Spleen (tissue), 13 donors: ENCODE results near the gene GPRIN2. TPM values are rescaled to one million over a fixed set of nuclear protein-coding genes. Genes with fewer than 3 reads are reported as not detected.
"Not testable (repeated sequence)": the region's sequence is repeated elsewhere in the genome, so short reads cannot be mapped to it uniquely, and the experiment has no call there.

Source experiments
- DNase-seq: peaks from one replicate; pipeline ENCODE4 v3.0.0-alpha.2; 2020
- H3K27ac ChIP-seq, 8 donors: fragments of 200-600 bp; sonication (generic) in 7 of 8; 1 replicate in 4 of 8; 2 replicates in 4 of 8; pipeline versions ENCODE4 v1.5.0 to v1.8.0; 2016 to 2021; ENCODE audit warnings: inconsistent platforms in 4 of 8, mild to moderate bottlenecking in 4 of 8, moderate library complexity in 1 of 8
- H3K27me3 ChIP-seq, 7 donors: fragments of 200-600 bp; sonication (generic) in 6 of 7; replicated peaks in 1 of 7; 1 replicate in 4 of 7; 2 replicates in 3 of 7; pipeline versions ENCODE4 v1.5.0 to v1.8.0; 2016 to 2021; ENCODE audit warnings: inconsistent platforms in 3 of 7, mild to moderate bottlenecking in 1 of 7
- H3K36me3 ChIP-seq, 6 donors: fragments of 200-600 bp; sonication (generic) in 5 of 6; 1 replicate in 4 of 6; 2 replicates in 2 of 6; pipeline versions ENCODE4 v1.5.0 to v1.8.0; 2016 to 2021; ENCODE audit warnings: inconsistent platforms in 2 of 6
- H3K4me1 ChIP-seq, 6 donors: fragments of 200-600 bp; sonication (generic) in 5 of 6; 1 replicate in 3 of 6; 2 replicates in 3 of 6; pipeline versions ENCODE4 v1.5.0 to v1.8.0; 2016 to 2021; ENCODE audit warnings: inconsistent platforms in 3 of 6
- H3K4me3 ChIP-seq, 8 donors: fragments of 200-600 bp; sonication (generic) in 7 of 8; 1 replicate in 4 of 8; 2 replicates in 4 of 8; pipeline versions ENCODE4 v1.5.0 to v1.8.0; 2016 to 2021; ENCODE audit warnings: inconsistent platforms in 4 of 8, mild to moderate bottlenecking in 4 of 8, moderate library complexity in 2 of 8
- H3K9me3 ChIP-seq, 8 donors: fragments of 200-600 bp; sonication (generic) in 7 of 8; 1 replicate in 4 of 8; 2 replicates in 4 of 8; pipeline versions ENCODE4 v1.5.0 to v1.8.0; 2016 to 2021; ENCODE audit warnings: inconsistent platforms in 4 of 8
- CTCF ChIP-seq, 11 experiments: fragments of 200-600 bp in 7 of 11; fragments of 450-650 bp in 4 of 11; sonication (generic) in 4 of 11; IDR thresholded peaks in 8 of 11; conservative IDR thresholded peaks in 3 of 11; 1 replicate in 7 of 11; 2 replicates in 4 of 11; pipeline versions ENCODE4 v1.4.0 to v1.8.0; 2016 to 2021; ENCODE audit warnings: antibody characterized with exemption in 11 of 11, inconsistent platforms in 4 of 11, mild to moderate bottlenecking in 1 of 11
- POLR2A ChIP-seq, 3 donors: fragments of 450-650 bp; IDR thresholded peaks; one replicate each; pipeline ENCODE4 v1.5.1; 2017; ENCODE audit warnings: antibody characterized with exemption in 3 of 3, mild to moderate bottlenecking in 1 of 3
- POLR2AphosphoS5 ChIP-seq, 3 donors: sonication (generic); formaldehyde crosslinking; IDR thresholded peaks; one replicate each; pipeline ENCODE4 v1.5.1; 2017; ENCODE audit warnings: antibody characterized with exemption in 3 of 3
- WGBS, 5 donors: extraction: QIAGEN DNeasy Blood & Tissue Kit in 3 of 5; methylation state at CpG; one replicate each; pipeline versions ENCODE4 v1.1.5 to v1.1.7; 2013 to 2018; 5-methylcytosine and 5-hydroxymethylcytosine counted together
- intact Hi-C: fragments of 100-400 bp; cut with DNase I; formaldehyde crosslinking; loops from one replicate; pipeline ENCODE4 v1.15.0; 2023; ENCODE audit warnings: low total_unique reads
- long read RNA-seq, 2 donors: transcript quantifications; one replicate each; lab custom pipeline, GENCODE V29; 2026
- polyA plus RNA-seq, 3 donors: library from polyadenylated mRNA; stranded (reverse); fragments of 200-250 nt; gene quantifications; one replicate each; pipeline ENCODE4 v1.2.1, GENCODE V29; 2013
- total RNA-seq, 7 donors: library from RNA; depleted of rRNA in 3 of 7; stranded (reverse); fragments of >200 nt in 3 of 7; fragmentation: NEBNext Ultra II Directional in 4 of 7; extraction: Animal tissue kit (Norgen Biotek cat#: 25700) in 4 of 7; gene quantifications; one replicate each; pipeline versions ENCODE4 v1.1.0 to v1.2.1, GENCODE V29; 2016 to 2021
- donor health status: healthy with polysubstance abuse.
- donor health status: DM: no; HTN: no; CAD: no; lungs with moderate emphysema.
- donor health status: DM: no; HTN: no; CAD: no.
- donor health status: Bipolar disorder and iron deficiency.
- donor health status: healthy.
- donor health status: DM: no; HTN: no; CAD: no.
- donor health status: DM: yes; HTN: yes; CAD: no.

GPRIN2 gene
- total RNA-seq, result not detected
- not detected for polyA plus RNA-seq
- long read RNA-seq, donor 1, partial matches to known transcripts, result 0 of 1 reads
- long read RNA-seq, donor 1, other reads (novel, unspliced or antisense), result 0 of 1 reads
- long read RNA-seq, donor 2, partial matches to known transcripts, result 0 of 2 reads
- long read RNA-seq, donor 2, other reads (novel, unspliced or antisense), result 0 of 2 reads

- Histone ChIP-seq H3K36me3 (no peaks in the 10 kb centered on the region), H3K27me3 (peaks cover 15 to 80% (median 50%) of the 10 kb centered on the region in 7 donors), H3K4me3 (peak within 1 kb of the TSS in 7 of 8 donors; percentile 20 to 63 (median 28)), H3K4me1 (peaks cover 0 to 19% (median 12%) of the 10 kb centered on the region in 6 donors), H3K9me3 (no peaks in the 10 kb centered on the region), H3K27ac (no peak within 1 kb of the TSS)
- DNase-seq, result peak; percentile 75
- TF ChIP-seq POLR2AphosphoS5 (IDR thresholded peaks at IDR 0.05) (no peak), CTCF (IDR thresholded peaks at IDR 0.05 in 8 of 11, conservative IDR thresholded peaks at IDR 0.05 in 3 of 11) (no peak), POLR2A (IDR thresholded peaks at IDR 0.05) (no peak)
- intact Hi-C loops, result no loop called here
- 5 to 7% (median 5%) methylated on average over 73 to 74 of the region's 74 CpGs for WGBS, 5 donors
Measured at GRCh38 chr10:46556515-46557318, at the start of gene GPRIN2. Gene GPRIN2, minus strand, starts transcription at chr10:46556658. Its CDS starts 5,922 bp downstream, at chr10:46550736.

GRCh38 chr10:46600516-46600915 is 44.1 kb upstream of the GPRIN2 start:
- H3K27ac ChIP-seq, DNase-seq, H3K9me3 ChIP-seq, H3K4me3 ChIP-seq, H3K36me3 ChIP-seq, H3K27me3 ChIP-seq, H3K4me1 ChIP-seq, intact Hi-C loops: not testable (repeated sequence)
- whole genome bisulfite sequencing, 5 donors, result 0 to 96% (median 63%) methylated on average over 1 of the region's 1 CpG

GRCh38 chr10:46597616-46598246 is 41.3 kb upstream of the GPRIN2 start:
- DNase-seq, result peak; percentile 78
- WGBS, 5 donors, result 0 to 3% (median 0%) methylated on average over 6 to 29 of the region's 44 CpGs

GRCh38 chr10:46596570-46596969 is 40.1 kb upstream of the GPRIN2 start:
- H3K36me3 ChIP-seq, H3K9me3 ChIP-seq, H3K4me1 ChIP-seq, H3K27me3 ChIP-seq, DNase-seq, intact Hi-C loops: not testable (repeated sequence)
- Histone ChIP-seq H3K4me3 (peak overlapping the region in 3 of 8 donors; percentile 13 to 62 (median 26)), H3K27ac (peak overlapping the region in 5 of 8 donors; percentile 36 to 72 (median 57))
- WGBS, 5 donors, result 13 to 29% (median 17%) methylated on average over 2 of the region's 4 CpGs

More at GRCh38 chr10:46597616-46598246, 41.3 kb upstream of the GPRIN2 start:
- Histone ChIP-seq H3K27ac (peak overlapping the region in 5 of 8 donors; percentile 33 to 77 (median 69)), H3K4me3 (peak overlapping the region in 6 of 8 donors; percentile 21 to 62 (median 38))
- H3K27me3 ChIP-seq, H3K4me1 ChIP-seq, H3K36me3 ChIP-seq, H3K9me3 ChIP-seq, intact Hi-C loops: not testable (repeated sequence)
- TF ChIP-seq CTCF (IDR thresholded peaks at IDR 0.05 in 8 of 11, conservative IDR thresholded peaks at IDR 0.05 in 3 of 11), result peak in 2 of 11 experiments; percentile 31 to 43

GRCh38 chr10:46594453-46595063 is 38.1 kb upstream of the GPRIN2 start:
- H3K9me3 ChIP-seq, H3K4me1 ChIP-seq, intact Hi-C loops, H3K4me3 ChIP-seq, H3K27ac ChIP-seq, H3K27me3 ChIP-seq, H3K36me3 ChIP-seq, DNase-seq: not testable (repeated sequence)
- WGBS, 5 donors, result 53 to 81% (median 67%) methylated on average over 5 of the region's 6 CpGs

GRCh38 chr10:46593307-46593706 is 36.8 kb upstream of the GPRIN2 start:
- H3K27me3 ChIP-seq, H3K4me3 ChIP-seq, intact Hi-C loops, H3K36me3 ChIP-seq, H3K27ac ChIP-seq, H3K4me1 ChIP-seq, H3K9me3 ChIP-seq, DNase-seq: not testable (repeated sequence)
- WGBS, 5 donors, result 95 to 100% (median 97%) methylated on average over 13 of the region's 13 CpGs

GRCh38 chr10:46591053-46591452 is 34.6 kb upstream of the GPRIN2 start:
- H3K36me3 ChIP-seq, H3K9me3 ChIP-seq, DNase-seq, H3K27me3 ChIP-seq, H3K4me1 ChIP-seq, H3K27ac ChIP-seq, H3K4me3 ChIP-seq, intact Hi-C loops: not testable (repeated sequence)
- 83 to 100% methylated on average over 1 of the region's 8 CpGs; no CpG with 5 or more reads in 3 of the 5 donors for WGBS, 5 donors

- intact Hi-C loops, H3K4me3 ChIP-seq, H3K27ac ChIP-seq, H3K27me3 ChIP-seq, H3K4me1 ChIP-seq, H3K36me3 ChIP-seq, H3K9me3 ChIP-seq, DNase-seq: not testable (repeated sequence)
- no CpG with 5 or more reads among the region's 3 CpGs for WGBS, 5 donors
Measured at GRCh38 chr10:46589589-46589988, 33.1 kb upstream of the GPRIN2 start.
